Islet precursor cell (in vitro differentiated cells): ENCODE data around the gene PAX1.

Experiments used
- DNase-seq: peaks from one replicate; pipeline ENCODE4 v3.0.0-alpha.2; 2018

The PAX1 gene

DNA sequence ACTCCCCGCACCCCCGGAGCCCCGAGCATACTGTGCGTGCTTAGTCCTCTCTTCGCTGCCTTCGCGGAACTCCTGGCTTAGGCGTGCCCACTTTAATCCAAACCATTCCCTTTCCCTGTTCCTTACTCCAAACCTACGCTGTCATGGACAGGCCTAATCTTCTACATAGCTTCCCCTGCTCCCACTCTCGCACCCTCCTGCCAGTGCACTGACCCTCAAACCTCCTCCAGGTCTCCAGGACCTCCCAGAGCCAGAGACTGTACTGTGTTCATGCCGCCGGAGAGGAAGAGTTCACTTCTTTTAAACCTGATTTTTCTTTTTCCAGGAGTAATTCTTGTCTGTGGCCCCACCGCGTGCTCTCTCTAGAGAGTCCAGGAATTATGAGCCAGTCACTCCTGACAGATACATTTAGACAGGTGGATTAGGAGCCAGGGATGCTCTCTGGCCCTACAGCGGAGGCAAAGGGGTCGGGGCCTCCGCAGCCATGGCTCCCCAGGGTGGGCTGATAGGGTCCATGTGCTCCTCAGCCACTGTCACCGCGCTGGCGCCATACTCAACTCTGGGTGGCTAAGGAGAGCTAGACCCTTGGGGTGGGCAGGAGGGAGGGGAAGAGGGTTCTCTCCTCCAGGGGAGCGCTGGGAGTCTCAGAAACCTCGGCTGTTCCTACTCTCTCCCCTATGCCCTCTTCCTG lies 1.6 kb upstream of the PAX1 start:
- DNase-seq, result no peak

DNA sequence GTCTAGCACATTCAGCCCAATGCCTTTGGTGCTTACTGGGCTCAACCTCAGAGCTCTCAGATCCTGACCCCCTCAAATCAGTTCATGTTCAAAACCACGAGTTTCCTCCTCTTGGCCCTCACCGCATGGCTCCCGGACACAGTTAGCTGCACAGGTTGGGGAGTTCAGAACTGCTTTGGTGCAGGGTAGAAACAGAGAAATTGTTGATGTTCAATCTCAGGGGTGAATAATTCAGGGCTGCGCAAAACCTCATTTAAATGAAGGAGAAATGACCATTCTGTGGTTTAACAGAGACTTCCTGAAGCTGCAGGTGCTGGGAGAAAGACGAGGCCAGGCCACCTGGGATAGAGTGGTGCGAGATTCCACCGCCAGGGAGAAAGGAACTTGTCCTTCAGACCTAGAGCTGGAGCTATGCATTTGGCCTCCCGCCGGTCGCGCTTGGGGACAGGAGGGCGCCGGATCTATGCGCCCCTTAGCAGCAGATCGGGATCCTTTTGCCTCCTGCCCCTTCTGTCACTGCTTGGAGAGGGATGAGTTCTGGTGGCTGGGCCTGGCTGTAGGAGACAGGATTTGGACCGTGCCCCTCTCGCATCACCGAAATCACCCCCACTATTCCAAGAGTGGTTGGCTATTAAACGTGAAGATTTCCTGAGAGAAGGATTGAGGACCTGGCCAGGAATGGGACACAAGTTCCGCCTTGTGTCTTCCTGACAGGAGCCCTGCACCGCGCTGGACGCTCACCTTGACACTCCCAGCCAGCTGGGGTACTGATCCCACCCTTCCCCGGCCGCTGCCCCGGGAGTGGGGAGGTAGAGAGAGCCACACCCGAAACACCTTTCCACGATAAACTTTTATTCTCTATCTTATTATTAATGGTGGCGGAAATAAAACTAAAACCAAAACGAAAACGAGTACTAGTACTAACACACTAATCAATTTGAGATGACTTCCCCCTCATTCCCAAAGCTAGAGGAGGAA lies 767 bp upstream of the PAX1 start:
- no peak for DNase-seq

DNA sequence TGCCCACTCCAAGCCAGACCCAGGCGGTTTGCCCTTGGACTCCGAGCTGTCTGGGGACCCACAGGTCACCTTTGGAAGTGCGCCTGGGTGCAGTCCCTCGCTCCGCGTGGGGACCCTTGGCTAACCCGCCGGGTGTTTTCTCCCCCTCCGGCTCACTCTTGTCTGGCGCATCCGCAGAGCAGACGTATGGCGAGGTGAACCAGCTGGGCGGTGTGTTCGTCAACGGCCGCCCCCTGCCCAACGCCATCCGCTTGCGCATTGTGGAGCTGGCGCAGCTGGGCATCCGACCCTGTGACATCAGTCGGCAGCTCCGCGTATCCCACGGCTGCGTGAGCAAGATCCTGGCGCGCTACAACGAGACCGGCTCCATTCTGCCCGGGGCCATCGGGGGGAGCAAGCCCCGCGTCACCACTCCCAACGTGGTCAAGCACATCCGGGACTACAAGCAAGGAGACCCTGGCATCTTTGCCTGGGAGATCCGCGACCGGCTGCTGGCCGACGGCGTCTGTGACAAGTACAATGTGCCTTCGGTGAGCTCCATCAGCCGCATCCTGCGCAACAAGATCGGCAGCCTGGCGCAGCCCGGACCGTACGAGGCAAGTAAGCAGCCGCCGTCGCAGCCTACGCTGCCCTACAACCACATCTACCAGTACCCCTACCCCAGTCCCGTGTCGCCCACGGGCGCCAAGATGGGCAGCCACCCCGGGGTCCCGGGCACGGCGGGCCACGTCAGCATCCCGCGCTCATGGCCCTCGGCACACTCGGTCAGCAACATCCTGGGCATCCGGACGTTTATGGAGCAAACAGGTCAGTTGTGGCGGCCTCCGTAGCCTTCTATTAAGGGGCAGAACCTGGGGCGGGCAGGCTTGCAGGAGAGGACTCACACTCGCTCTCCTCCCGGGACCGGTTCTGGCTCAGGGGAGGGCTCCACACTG lies 1.1 kb downstream of the PAX1 start:
- no peak for DNase-seq

DNA sequence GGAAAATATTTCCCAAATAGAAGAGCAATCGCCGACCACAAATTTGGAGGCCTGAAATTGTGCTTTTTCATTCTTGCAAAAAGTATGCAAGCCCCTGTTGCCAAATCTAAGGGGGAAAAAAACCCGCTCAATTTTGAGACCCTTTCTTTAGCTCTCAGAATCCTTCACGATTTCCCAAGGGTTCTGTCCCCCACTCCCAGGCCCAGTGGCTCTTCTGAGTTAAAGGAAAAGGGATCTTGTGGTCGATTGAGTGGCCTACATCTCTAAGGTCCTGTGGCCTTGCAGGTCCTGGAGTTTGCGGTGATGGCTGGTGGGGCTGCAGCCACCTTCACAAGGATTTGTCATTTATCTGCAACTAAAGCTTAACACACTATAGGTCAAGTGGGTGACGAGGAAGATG lies 1.8 kb downstream of the PAX1 start:
- DNase-seq, result no peak

DNA sequence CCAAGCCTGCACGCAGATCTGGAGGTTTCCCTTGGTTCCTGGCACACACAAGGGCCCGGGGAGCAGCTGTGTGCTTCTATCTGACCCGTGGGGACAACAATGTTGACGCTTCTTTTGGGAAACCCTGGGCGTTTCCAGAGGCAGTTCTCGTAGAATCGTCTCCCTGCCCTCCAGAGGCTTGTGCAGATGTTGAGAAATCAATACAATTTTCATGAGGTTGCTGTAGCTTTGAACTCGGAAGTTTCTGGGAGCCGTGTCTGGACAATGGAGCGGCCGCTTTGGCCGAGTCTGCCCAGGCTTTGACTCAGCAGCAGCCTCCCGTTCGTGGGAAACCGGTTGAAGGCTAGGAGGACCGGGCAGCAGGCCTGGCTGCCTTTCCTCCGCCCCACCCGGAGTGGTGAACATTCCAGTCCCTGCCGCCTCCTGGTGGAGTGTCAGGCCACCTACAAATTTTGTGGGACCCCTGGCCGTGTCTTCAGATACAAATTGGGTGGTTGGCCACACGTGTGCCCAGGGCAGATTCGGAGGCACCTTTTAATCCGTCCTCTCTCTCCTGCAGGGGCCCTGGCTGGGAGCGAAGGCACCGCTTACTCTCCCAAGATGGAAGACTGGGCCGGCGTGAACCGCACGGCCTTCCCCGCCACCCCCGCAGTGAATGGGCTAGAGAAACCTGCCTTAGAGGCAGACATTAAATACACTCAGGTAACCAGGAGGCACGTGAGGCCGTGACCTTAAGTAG lies 2.7 kb downstream of the PAX1 start:
- DNase-seq, result peak; percentile 76

DNA sequence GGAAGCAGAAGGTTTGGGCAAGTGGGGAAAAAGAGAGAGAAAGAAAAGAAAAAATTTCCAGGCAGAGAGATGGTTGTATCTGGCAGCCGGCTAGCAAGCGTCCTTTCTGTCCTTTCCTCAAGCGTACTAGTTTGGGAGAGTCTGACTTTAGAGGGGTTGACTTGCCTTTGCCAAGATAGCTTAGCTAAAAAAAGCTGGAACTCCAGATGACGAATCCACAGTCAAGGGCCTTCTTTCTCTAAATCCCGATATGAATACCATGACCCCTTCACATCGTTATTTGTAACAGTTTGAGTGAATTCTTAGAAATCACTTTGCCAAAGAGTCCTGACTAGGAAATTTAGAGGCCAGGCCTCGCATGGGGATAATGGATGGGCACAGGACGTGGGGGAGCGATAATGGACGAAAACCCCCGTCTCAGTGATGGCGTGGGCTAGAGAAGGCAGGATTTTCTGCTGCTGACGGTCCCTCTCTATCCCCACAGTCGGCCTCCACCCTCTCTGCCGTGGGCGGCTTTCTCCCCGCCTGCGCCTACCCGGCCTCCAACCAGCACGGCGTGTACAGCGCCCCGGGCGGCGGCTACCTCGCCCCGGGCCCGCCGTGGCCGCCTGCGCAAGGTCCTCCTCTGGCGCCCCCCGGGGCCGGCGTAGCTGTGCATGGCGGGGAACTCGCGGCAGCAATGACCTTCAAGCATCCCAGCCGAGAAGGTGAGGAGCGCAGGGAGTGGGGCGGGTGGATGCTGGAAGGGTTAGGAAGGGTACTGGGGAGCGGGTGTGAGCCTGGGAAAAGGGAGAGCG lies 3.5 kb downstream of the PAX1 start:
- DNase-seq, result no peak

DNA sequence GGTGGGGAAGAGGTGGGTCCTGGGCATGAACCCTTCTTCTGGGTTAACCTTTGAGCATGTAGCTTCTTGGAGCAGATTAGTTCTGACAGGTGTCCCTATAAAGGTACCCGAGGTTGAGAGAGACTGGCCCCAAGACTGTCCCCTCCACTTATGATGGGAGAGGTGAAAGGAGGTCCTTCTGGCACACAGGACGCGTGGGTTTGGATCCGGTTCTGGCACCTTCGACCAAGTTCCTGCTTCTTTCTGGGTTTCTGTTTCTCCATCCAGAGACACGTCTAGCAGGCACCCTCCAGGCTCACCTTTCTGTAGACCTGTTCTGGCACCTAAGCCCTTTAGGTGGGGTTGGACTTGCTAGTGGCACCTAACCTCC lies 4.1 kb downstream of the PAX1 start:
- no peak for DNase-seq

DNA sequence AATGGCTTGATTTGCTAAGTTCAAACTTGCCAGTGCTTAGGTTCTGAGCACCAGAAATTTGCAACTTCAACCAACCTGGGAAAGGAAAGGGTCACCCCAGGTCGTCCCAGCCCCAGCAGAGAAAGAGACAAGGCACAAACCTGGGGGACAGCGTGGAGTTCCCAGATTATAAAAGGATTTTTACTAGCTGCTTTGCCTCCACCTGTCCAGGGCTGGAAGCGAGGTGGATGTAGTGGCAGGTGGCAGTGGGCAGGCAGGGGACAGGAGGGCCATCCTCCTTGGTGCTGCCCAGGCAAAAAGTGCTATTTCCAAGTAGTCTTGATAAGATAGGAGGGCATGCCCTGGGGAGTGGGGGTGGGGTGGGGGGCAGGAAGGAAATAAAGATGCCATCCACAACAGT lies 4.9 kb downstream of the PAX1 start:
- no peak for DNase-seq

DNA sequence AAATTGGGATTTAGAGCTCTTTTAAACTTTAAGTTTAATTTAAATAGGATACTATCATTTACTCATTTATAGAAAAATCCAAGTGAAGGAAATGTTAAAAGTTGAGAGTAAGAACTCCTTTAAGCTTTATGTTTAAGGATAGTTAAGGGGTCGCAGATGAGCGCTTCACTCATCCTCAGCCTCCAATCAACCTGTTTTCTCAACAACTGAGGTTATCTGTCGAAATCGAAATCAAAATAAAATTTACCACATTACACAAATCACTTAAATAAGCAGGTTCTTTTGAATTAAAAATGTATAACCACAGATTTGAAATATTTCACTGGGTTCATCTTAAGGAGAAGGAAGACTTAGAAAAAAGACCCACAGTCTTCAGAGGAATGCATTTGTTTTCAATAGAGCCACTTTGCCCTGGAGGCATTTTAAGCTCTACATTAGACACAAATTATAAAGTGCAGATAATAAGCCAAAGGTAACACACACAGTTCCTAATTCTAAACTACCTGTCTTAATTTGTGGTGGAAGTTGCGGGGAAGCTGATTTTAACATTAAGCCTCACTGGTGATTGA lies 5.5 kb downstream of the PAX1 start:
- no peak for DNase-seq

DNA sequence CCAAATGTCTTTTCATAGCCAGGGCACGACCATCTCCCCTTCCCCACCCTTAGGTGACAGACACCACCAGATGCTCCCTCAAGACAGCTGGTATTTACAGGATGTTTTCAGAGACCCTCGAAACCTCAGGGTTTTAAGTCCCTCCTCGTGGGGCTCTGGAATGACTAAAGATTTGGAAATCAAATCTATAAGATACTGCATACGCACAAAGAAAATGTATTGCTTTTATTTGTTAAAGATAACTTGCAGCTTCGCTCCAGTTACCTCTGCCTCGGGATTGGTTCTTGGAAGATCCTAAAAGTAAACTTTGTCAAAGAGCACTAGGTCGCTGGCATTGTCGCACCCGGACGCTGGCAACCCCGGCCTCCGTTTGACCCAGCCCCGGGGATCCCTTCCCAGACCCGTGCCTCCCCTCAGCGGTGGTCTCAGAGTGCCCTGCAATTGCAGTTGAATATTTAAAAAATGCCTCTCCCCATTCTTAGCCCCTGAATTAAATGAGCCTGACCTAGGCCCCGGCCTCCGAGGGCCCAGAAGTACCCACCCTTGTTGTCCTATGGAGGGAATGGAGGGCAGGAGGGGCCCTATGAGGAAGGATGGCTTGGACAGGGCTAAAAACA lies 7.1 kb downstream of the PAX1 start:
- peak; percentile 37 for DNase-seq

DNA sequence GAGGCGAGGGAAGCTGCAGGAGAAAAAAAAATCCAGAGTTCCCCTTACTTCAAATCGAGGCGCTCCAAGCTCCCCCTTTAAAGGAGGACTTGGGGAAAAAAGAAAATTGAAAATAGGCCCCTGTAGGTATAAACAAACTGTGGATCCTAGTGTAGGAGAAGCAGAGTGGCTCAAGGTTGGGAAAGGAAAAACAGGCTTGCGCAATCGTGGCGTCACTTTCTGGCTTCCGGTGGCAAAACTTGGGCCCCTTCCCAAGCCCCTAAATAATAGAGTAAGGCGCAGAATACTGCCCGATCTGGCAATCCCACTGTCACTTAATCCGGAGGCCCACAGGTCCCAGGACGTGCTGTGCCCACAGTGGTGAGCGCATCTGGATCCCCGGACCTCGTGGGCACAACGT lies 8.0 kb downstream of the PAX1 start:
- DNase-seq, result no peak

DNA sequence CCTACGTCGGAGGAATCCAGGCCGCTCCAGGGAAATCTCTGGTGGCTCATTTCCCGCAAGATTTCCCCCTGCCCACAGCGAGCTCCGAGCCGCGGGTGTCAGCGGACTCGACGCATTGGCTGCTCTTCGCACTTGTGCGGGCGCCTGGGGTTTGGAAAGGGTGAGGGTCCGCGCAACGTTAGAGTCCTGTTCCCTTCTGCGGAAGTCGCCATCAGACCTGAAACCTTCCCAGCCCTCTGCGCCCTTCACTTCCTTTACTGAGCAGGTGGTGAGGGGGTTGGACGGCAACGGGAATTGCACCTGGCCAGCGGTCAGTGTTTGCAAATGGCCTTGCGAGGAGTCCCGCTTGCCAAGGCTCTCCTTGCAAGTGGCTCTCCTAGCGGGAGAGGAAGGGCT lies 8.4 kb downstream of the PAX1 start:
- DNase-seq, result peak; percentile 52

DNA sequence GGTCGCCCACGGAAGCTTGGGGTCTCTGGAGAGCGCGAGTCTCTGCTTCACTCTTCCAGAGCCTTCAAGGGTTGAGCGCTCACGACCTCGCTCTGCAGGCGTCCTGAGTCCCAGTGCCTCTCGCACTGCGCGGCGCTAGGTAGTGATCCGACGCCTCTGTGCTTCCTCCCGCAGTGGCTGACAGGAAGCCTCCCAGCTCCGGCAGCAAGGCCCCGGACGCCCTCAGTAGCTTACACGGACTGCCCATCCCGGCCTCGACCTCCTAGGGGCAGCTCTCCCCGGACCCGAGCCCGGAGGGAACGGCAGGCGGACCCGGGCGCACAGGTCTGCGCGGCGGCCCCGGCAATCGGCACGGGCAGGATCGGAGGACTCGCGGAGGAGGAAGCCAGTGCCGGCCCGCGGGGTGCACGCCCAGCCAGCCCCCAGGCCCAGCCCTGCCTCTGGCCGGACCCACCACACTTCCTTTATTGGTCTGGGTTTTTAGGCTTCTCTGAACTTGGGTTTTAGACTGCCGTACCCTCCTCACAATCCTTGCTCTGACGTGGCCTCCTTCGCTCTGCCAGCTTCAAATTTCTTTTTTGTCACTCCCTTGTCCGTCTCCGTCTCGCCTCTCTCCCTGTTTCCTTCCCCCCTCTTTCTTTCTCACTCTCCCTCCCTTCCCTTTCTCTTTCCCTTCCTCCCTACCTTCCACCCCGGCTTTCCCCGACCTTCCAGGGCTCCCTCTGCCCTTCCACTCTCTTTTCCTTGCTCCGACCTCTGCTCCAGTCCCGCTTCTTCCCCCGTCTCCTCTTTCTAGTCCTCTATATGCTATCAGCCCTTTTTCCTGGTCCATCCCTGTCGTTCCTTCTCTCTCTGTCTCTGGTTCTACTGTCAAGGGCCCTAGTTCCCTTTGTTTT lies 9.1 kb downstream of the PAX1 start:
- DNase-seq, result peak; percentile 55

DNA sequence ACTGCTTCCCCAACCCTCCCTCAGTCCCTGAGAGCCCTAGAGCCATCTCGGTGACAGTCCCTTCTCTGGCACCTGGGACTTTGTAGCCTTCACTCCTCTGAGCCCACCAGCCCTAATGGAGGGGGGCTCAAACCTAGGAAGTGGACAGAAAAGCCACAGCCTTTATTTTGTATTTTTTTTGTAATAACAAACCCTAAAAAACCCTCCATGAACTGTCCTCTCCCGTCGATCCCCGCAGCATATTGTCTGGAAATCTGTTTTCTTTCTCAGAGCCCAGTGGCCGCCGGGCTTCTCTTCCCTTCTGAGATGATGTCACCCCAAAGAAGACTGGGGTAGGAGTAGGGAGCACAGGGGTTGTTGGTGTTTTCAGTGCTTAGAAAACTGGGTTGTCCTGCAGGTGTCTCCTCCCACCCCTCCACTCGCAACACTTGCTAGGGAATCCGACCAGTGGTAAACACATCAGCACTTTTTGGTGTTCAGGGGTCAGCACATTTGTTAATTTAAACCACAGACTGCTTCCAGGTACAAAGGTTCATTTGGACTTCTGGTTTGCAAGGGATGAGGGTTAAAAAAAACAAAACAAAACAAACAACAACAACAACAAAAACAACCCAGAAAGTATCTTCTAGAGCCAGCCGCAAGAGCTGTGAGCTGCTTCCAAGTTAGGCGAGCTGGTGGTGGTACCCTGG lies 9.9 kb downstream of the PAX1 start:
- DNase-seq, result peak; percentile 35

DNA sequence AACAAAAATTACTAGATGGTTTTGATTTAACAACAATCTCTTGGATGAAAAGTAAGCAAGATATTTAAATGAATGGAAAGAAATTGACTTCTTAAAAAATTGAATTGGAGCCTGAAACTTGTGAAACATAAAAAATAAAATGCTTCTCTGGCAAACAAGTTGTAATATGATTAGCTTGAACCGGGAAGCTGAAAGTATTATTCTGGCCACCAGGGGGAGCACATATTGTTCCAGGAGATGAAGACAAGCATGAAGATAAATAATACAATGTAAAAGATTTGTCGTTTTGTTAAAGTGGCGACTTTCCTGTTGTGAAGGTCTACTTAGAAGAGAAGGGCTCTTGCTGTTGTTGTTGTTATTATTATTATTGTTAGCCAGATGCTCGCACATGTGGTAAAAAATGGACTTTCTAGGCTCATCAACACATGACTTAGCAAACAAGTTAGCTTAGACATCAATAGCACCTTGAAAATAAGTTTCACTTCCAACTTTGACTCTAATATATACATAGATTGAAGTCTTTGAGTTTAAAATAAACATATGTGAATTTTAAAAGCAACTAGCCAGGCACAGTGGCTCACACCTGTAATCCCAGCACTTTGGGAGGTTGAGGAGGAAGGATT lies 14.2 kb downstream of the PAX1 start:
- peak; percentile 72 for DNase-seq

DNA sequence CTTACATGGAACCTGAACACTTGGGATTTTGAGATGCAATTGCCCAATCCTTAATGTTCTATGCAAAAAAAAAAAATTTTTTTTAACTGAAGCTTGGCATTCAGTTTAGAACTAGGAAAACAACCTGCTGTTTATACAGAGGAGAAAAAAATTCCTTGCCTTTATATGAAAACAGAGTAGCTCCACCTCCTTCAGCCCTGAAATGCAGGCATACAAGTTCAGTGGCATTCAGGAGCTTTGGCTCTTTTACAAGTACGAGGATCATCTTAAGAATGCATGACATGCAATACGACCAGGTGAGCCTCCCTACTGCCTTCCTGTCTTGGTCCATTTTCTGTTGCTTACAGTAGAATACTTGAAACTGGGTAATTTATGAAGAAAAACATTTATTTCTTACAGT lies 20.4 kb downstream of the PAX1 start:
- DNase-seq, result peak; percentile 69

DNA sequence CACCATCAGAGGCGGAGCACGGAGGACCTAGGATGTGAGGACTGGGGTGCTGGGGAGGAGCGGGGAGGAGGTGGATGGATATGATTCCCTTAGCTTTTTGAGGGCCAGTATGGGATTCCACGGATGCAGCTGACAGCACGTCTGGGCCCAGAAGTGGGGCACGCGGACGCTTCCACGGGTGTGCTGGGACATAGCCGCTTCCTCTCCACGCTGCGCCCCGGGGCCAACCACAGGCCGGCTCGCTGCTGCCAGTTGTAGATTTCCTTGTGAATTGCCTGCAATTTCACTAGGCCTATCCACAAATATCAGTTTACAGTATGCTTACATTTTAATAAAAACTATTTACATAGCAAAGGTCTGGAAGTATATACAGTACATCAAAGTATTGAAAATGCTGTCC lies 23.9 kb downstream of the PAX1 start:
- DNase-seq, result no peak

DNA sequence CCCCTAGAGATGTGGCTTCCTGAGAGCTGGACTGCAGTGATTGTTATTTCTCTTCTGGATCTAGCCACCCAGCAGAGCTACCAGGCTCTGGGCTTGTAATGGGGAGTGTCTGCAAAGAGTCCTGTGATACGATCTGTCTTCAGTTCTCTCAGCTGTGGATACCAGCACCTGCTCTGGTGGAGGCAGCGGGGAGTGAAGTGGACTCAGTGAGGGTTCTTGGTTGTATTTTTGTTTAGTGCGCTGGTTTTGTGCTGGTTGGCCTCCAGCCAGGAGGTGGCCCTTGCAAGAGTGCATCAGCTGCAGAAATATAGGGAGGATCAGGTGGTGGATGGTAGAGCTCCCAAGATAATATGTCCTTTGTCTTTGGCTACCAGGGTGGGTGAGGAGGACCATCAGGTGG lies 33.7 kb downstream of the PAX1 start:
- no peak for DNase-seq

DNA sequence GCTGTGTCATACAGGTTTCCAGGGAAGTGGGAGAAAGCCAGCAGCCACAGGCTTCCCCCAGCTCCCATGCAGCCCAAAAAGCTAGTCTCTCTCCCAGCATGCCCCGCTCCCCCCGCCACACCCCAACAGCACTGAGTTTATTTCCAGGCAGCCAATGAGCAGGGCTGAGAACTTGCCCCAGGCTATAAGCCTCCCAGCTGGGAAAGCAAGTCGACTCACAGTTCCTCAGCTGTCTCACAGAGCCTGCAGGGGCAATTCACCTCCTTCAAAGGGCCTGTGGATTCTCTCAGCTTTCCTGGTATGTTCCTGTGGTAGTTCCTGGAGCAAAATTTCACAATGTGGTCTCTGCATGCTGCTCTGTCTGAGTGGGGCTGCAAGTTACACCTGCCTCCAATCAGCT lies 34.2 kb downstream of the PAX1 start:
- DNase-seq, result peak; percentile 91
